ENCODE data around the gene SLC2A8.

SLC2A8 gene

GRCh38 chr9:127384016-127384730, 12.8 kb upstream of the SLC2A8 start:
- no peak for DNase-seq

GRCh38 chr9:127384901-127385300, 12.1 kb upstream of the SLC2A8 start:
- no peak for DNase-seq

GRCh38 chr9:127386249-127386648, 10.7 kb upstream of the SLC2A8 start:
- no peak for DNase-seq

GRCh38 chr9:127386981-127387380, 10.0 kb upstream of the SLC2A8 start:
- DNase-seq, result no peak

- peak; percentile 66 for DNase-seq
Observed at GRCh38 chr9:127388037-127388855, 8.7 kb upstream of the SLC2A8 start.

GRCh38 chr9:127388856-127389238, 8.1 kb upstream of the SLC2A8 start:
- no peak for DNase-seq

GRCh38 chr9:127389381-127390247, 7.4 kb upstream of the SLC2A8 start:
- DNase-seq, result no peak

- DNase-seq, result no peak
Observed at GRCh38 chr9:127390248-127390545, 6.8 kb upstream of the SLC2A8 start.

- no peak for DNase-seq
Observed at GRCh38 chr9:127390563-127390962, 6.4 kb upstream of the SLC2A8 start.

- DNase-seq, result no peak
Observed at GRCh38 chr9:127392166-127392565, 4.8 kb upstream of the SLC2A8 start.

GRCh38 chr9:127392976-127393375, 4.0 kb upstream of the SLC2A8 start:
- no peak for DNase-seq

GRCh38 chr9:127393645-127394044, 3.3 kb upstream of the SLC2A8 start:
- DNase-seq, result no peak

- DNase-seq, result no peak
Observed at GRCh38 chr9:127395497-127396252, 1.3 kb upstream of the SLC2A8 start.

- DNase-seq, result no peak
Observed at GRCh38 chr9:127396253-127396807, 639 bp upstream of the SLC2A8 start.

GRCh38 chr9:127397646-127398274, 791 bp downstream of the SLC2A8 start:
- DNase-seq, result no peak

- DNase-seq, result no peak
Observed at GRCh38 chr9:127398275-127398647, 1.3 kb downstream of the SLC2A8 start.

GRCh38 chr9:127398715-127399400, 1.9 kb downstream of the SLC2A8 start:
- DNase-seq, result no peak

- DNase-seq, result no peak
Observed at GRCh38 chr9:127399736-127400269, 2.8 kb downstream of the SLC2A8 start.

GRCh38 chr9:127402401-127403090, 5.6 kb downstream of the SLC2A8 start:
- DNase-seq, result no peak

- no peak for DNase-seq
Observed at GRCh38 chr9:127403507-127404192, 6.7 kb downstream of the SLC2A8 start.

Data from NK-92 treated with Interleukin-12 subunit alpha and Interleukin-12 subunit beta, amount 100 ng/mL, for 24 hours (cell line).